Measurements from ENCODE around the gene FAM43A. TPM values are rescaled to one million over a fixed set of nuclear protein-coding genes. Genes with fewer than 3 reads are reported as not detected.

FAM43A gene
- total RNA-seq, 4 donors from 2014 or later, result 20.2 to 33.6 (median 31.9) TPM

- Histone ChIP-seq H3K36me3 (peaks cover 0 to 85% (median 0%) of the 10 kb centered on the region in 3 donors), H3K9me3 (no peaks in the 10 kb centered on the region), H3K4me3 (no peak overlapping the region), H3K27me3 (no peaks in the 10 kb centered on the region), H3K4me1 (peaks cover 0 to 20% (median 0%) of the 10 kb centered on the region in 3 donors), H3K27ac (peak overlapping the region in 1 of 4 donors; percentile 34)
- no peak for TF ChIP-seq POLR2A (IDR thresholded peaks at IDR 0.05)
- no peak for TF ChIP-seq CTCF (IDR thresholded peaks at IDR 0.05)
- intact Hi-C loops (cut with DNase I), result no loop called here
- no peak for DNase-seq
- WGBS, 2 donors, result 63 to 81% methylated on average over 5 of the region's 5 CpGs
Observed at GRCh38 chr3:194658477-194659242, 27.0 kb upstream of the FAM43A start.

- WGBS, 2 donors, result 83 to 84% methylated on average over 7 of the region's 7 CpGs
- Histone ChIP-seq H3K4me1 (peaks cover 0 to 9% (median 0%) of the 10 kb centered on the region in 3 donors), H3K9me3 (no peaks in the 10 kb centered on the region), H3K4me3 (no peak overlapping the region), H3K27ac (peak overlapping the region in 1 of 4 donors; percentile 11), H3K36me3 (peaks cover 0 to 85% (median 0%) of the 10 kb centered on the region in 3 donors), H3K27me3 (no peaks in the 10 kb centered on the region)
- no peak for DNase-seq
- TF ChIP-seq POLR2A (IDR thresholded peaks at IDR 0.05), result no peak
- intact Hi-C loops (cut with DNase I), result no loop called here
Observed at GRCh38 chr3:194659778-194660177, 25.9 kb upstream of the FAM43A start.

GRCh38 chr3:194661374-194661773 lies 24.3 kb upstream of the FAM43A start:
- Histone ChIP-seq H3K27me3 (no peaks in the 10 kb centered on the region), H3K4me3 (no peak overlapping the region), H3K9me3 (no peaks in the 10 kb centered on the region), H3K4me1 (peaks cover 0 to 7% (median 0%) of the 10 kb centered on the region in 3 donors), H3K36me3 (peaks cover 0 to 91% (median 0%) of the 10 kb centered on the region in 3 donors), H3K27ac (no peak overlapping the region)
- intact Hi-C loops (cut with DNase I), result no loop called here
- TF ChIP-seq CTCF (IDR thresholded peaks at IDR 0.05) (no peak), POLR2A (IDR thresholded peaks at IDR 0.05) (no peak)
- DNase-seq, result no peak
- 61 to 66% methylated on average over 3 of the region's 3 CpGs for WGBS, 2 donors

GRCh38 chr3:194661946-194662345 lies 23.7 kb upstream of the FAM43A start:
- Histone ChIP-seq H3K27me3 (no peaks in the 10 kb centered on the region), H3K4me1 (peaks cover 0 to 7% (median 0%) of the 10 kb centered on the region in 3 donors), H3K27ac (peak overlapping the region in 3 of 4 donors; percentile 25 to 34 (median 26)), H3K9me3 (no peaks in the 10 kb centered on the region), H3K4me3 (no peak overlapping the region), H3K36me3 (peaks cover 0 to 96% (median 0%) of the 10 kb centered on the region in 3 donors)
- intact Hi-C loops (cut with DNase I), result no loop called here
- WGBS, 2 donors, result 57 to 78% methylated on average over 4 to 6 of the region's 6 CpGs
- TF ChIP-seq POLR2A (IDR thresholded peaks at IDR 0.05) (no peak), CTCF (IDR thresholded peaks at IDR 0.05) (no peak)
- DNase-seq, result no peak

- intact Hi-C loops (cut with DNase I), result no loop called here
- H3K4me1 ChIP-seq, result peaks cover 0 to 1% (median 0%) of the 10 kb centered on the region in 3 donors
- WGBS, 2 donors, result 79 to 91% methylated on average over 7 of the region's 7 CpGs
Observed at GRCh38 chr3:194664857-194665256, 20.8 kb upstream of the FAM43A start.

More at GRCh38 chr3:194664857-194665256, 20.8 kb upstream of the FAM43A start:
- DNase-seq, result no peak
- no peaks in the 10 kb centered on the region for H3K27me3 ChIP-seq
- no peak overlapping the region for H3K27ac ChIP-seq
- H3K4me3 ChIP-seq, result no peak overlapping the region
- H3K9me3 ChIP-seq, result no peaks in the 10 kb centered on the region
- H3K36me3 ChIP-seq, result peaks cover 0 to 89% (median 0%) of the 10 kb centered on the region in 3 donors
- TF ChIP-seq POLR2A (IDR thresholded peaks at IDR 0.05) (no peak), CTCF (IDR thresholded peaks at IDR 0.05) (no peak)

Measured in esophagus squamous epithelium (tissue), 5 donors.